ENCODE measurements around the gene GRIP1.

The GRIP1 gene

GRCh38 chr12:66367015-66367667 lies 311.7 kb downstream of the GRIP1 start:
- no peak for FAIRE-seq
- no peak for TF ChIP-seq CTCF (IDR thresholded peaks at IDR 0.05; ENCODE audit: insufficient read depth, missing control alignments)
- no peak for DNase-seq (ENCODE audit: insufficient read length, low spot score)

GRCh38 chr12:66365718-66366490 lies 313.0 kb downstream of the GRIP1 start:
- FAIRE-seq (no peak), DNase-seq (ENCODE audit: insufficient read length, low spot score) (no peak)
- TF ChIP-seq CTCF (IDR thresholded peaks at IDR 0.05; ENCODE audit: insufficient read depth, missing control alignments), result no peak

- DNase-seq (ENCODE audit: insufficient read length, low spot score) (no peak), FAIRE-seq (no peak)
- TF ChIP-seq CTCF (IDR thresholded peaks at IDR 0.05; ENCODE audit: insufficient read depth, missing control alignments), result no peak
These were observed 317.2 kb downstream of the GRIP1 start for GRCh38 chr12:66361703-66362102.

- FAIRE-seq (no peak), DNase-seq (ENCODE audit: insufficient read length, low spot score) (no peak)
- no peak for TF ChIP-seq CTCF (IDR thresholded peaks at IDR 0.05; ENCODE audit: insufficient read depth, missing control alignments)
These were observed 319.6 kb downstream of the GRIP1 start for GRCh38 chr12:66359300-66359699.

- no peak for TF ChIP-seq CTCF (IDR thresholded peaks at IDR 0.05; ENCODE audit: insufficient read depth, missing control alignments)
- DNase-seq (ENCODE audit: insufficient read length, low spot score), result no peak
- FAIRE-seq, result no peak
These were observed 324.6 kb downstream of the GRIP1 start for GRCh38 chr12:66354291-66354690.

GRCh38 chr12:66352899-66353298 lies 326.0 kb downstream of the GRIP1 start:
- TF ChIP-seq CTCF (IDR thresholded peaks at IDR 0.05; ENCODE audit: insufficient read depth, missing control alignments), result no peak
- FAIRE-seq (no peak), DNase-seq (ENCODE audit: insufficient read length, low spot score) (no peak)

- FAIRE-seq (no peak), DNase-seq (ENCODE audit: insufficient read length, low spot score) (no peak)
- peak; percentile 24 for TF ChIP-seq CTCF (IDR thresholded peaks at IDR 0.05; ENCODE audit: insufficient read depth, missing control alignments)
These were observed 326.7 kb downstream of the GRIP1 start for GRCh38 chr12:66352197-66352596.

Measured in D721Med (cell line).